Left ventricle myocardium inferior (tissue), 1 donor: ENCODE results near the gene EFS. TPM values are rescaled to one million over a fixed set of nuclear protein-coding genes. Genes with fewer than 3 reads are reported as not detected.
A peak's percentile ranks its signal among the peaks of the same experiment; 100 is the strongest.

Experiments used
- DNase-seq: peaks from one replicate; pipeline ENCODE4 v3.0.0-alpha.2; 2020
- H3K27ac ChIP-seq: fragments of 200-600 bp; replicated peaks from 2 replicates; pipeline ENCODE4 v1.8.0; 2021
- H3K27me3 ChIP-seq: fragments of 200-600 bp; 2 replicates; pipeline ENCODE4 v1.8.0; 2021; ENCODE audit warnings: low read depth
- H3K36me3 ChIP-seq: fragments of 200-600 bp; 2 replicates; pipeline ENCODE4 v1.8.0; 2021
- H3K4me1 ChIP-seq: fragments of 200-600 bp; 2 replicates; pipeline ENCODE4 v1.8.0; 2021
- H3K4me3 ChIP-seq: fragments of 200-600 bp; 2 replicates; pipeline ENCODE4 v1.8.0; 2021; ENCODE audit warnings: mild to moderate bottlenecking, moderate library complexity
- H3K9me3 ChIP-seq: fragments of 200-600 bp; replicated peaks from 2 replicates; pipeline ENCODE4 v1.8.0; 2021
- CTCF ChIP-seq: fragments of 200-600 bp; IDR thresholded peaks from 2 replicates; pipeline ENCODE4 v1.8.0; 2021; ENCODE audit warnings: antibody characterized with exemption, mild to moderate bottlenecking, borderline replicate concordance
- intact Hi-C: fragments of 100-400 bp; cut with micrococcal nuclease; formaldehyde crosslinking; loops from one replicate; pipeline ENCODE4 v1.11.0; 2022
- total RNA-seq: library from RNA; stranded (reverse); fragmentation: NEBNext Ultra II Directional; extraction: Animal tissue kit (Norgen Biotek cat#: 25700); gene quantifications from one replicate; pipeline ENCODE4 v1.2.1, GENCODE V29; 2021
- donor health status: DM: no; HTN: yes; CAD: no; lungs with severe emphysema.

EFS gene
- total RNA-seq, 1 donor from 2014 or later = 3.6 TPM

GRCh38 chr14:23384364-23385080 is 19.6 kb upstream of the EFS start:
- Histone ChIP-seq H3K4me1 (peaks cover 6% of the 10 kb centered on the region), H3K36me3 (peaks cover 71% of the 10 kb centered on the region), H3K9me3 (no peaks in the 10 kb centered on the region), H3K4me3 (no peak overlapping the region), H3K27me3 (peaks cover 21% of the 10 kb centered on the region), H3K27ac (no peak overlapping the region)
- TF ChIP-seq CTCF = no peak
- intact Hi-C loops = no loop called here
- no peak for DNase-seq

- no peaks in the 10 kb centered on the region for H3K4me1 ChIP-seq
- no peak for DNase-seq
- peak overlapping the region; percentile 51 for H3K27ac ChIP-seq
- no peak overlapping the region for H3K4me3 ChIP-seq
- H3K27me3 ChIP-seq = peaks cover 7% of the 10 kb centered on the region
- no peak for TF ChIP-seq CTCF
- no peaks in the 10 kb centered on the region for H3K9me3 ChIP-seq
- H3K36me3 ChIP-seq = peaks cover 56% of the 10 kb centered on the region
- intact Hi-C loops = no loop called here
Observed at GRCh38 chr14:23382731-23383440, 17.9 kb upstream of the EFS start.

- Histone ChIP-seq H3K4me3 (no peak overlapping the region), H3K4me1 (peaks cover 2% of the 10 kb centered on the region), H3K36me3 (peaks cover 51% of the 10 kb centered on the region), H3K27me3 (peaks cover 7% of the 10 kb centered on the region), H3K9me3 (no peaks in the 10 kb centered on the region), H3K27ac (peak overlapping the region; percentile 23)
- intact Hi-C loops = no loop called here
- DNase-seq = no peak
- TF ChIP-seq CTCF = no peak
Observed at GRCh38 chr14:23382276-23382675, 17.3 kb upstream of the EFS start.

GRCh38 chr14:23381871-23382270 is 16.9 kb upstream of the EFS start:
- no peaks in the 10 kb centered on the region for H3K9me3 ChIP-seq
- TF ChIP-seq CTCF = no peak
- peaks cover 6% of the 10 kb centered on the region for H3K4me1 ChIP-seq
- intact Hi-C loops = no loop called here
- H3K4me3 ChIP-seq = no peak overlapping the region
- no peak for DNase-seq
- H3K36me3 ChIP-seq = peaks cover 47% of the 10 kb centered on the region
- H3K27me3 ChIP-seq = peaks cover 7% of the 10 kb centered on the region
- H3K27ac ChIP-seq = peak overlapping the region; percentile 23

- no peak for TF ChIP-seq CTCF
- H3K4me1 ChIP-seq = peaks cover 14% of the 10 kb centered on the region
- no peaks in the 10 kb centered on the region for H3K9me3 ChIP-seq
- intact Hi-C loops = no loop called here
- peaks cover 38% of the 10 kb centered on the region for H3K36me3 ChIP-seq
- H3K27me3 ChIP-seq = peaks cover 7% of the 10 kb centered on the region
- no peak overlapping the region for H3K4me3 ChIP-seq
- peak overlapping the region; percentile 48 for H3K27ac ChIP-seq
- DNase-seq = no peak
Observed at GRCh38 chr14:23380976-23381375, 16.0 kb upstream of the EFS start.
